Suprapubic skin (tissue), 4 donors: ENCODE data around the gene EPC1.

ENCODE experiments used
- CTCF ChIP-seq, 2 donors: fragments of 200-600 bp in 1 of 2; fragments of 450-650 bp in 1 of 2; sonication (generic) in 1 of 2; IDR thresholded peaks; one replicate each; pipeline ENCODE4 v1.5.1; 2016 to 2019; ENCODE audit warnings: antibody characterized with exemption in 2 of 2, mild to moderate bottlenecking in 1 of 2, moderate library complexity in 1 of 2
- EP300 ChIP-seq: sonication (generic); formaldehyde crosslinking; IDR thresholded peaks from one replicate; pipeline ENCODE4 v1.6.1; 2017; ENCODE audit warnings: antibody characterized with exemption
- POLR2A ChIP-seq, 2 donors: fragments of 450-650 bp; IDR thresholded peaks; one replicate each; pipeline ENCODE4 v1.6.1; 2017; ENCODE audit warnings: antibody characterized with exemption in 2 of 2, mild to moderate bottlenecking in 2 of 2, moderate library complexity in 2 of 2
- POLR2AphosphoS5 ChIP-seq, 3 donors: sonication (generic); formaldehyde crosslinking; IDR thresholded peaks; one replicate each; pipeline ENCODE4 v1.6.1; 2017; ENCODE audit warnings: antibody characterized with exemption in 3 of 3

GRCh38 chr10:32229170-32229569 lies 117.8 kb downstream of the EPC1 start:
- no peak for TF ChIP-seq EP300
- TF ChIP-seq CTCF (IDR thresholded peaks at IDR 0.05): no peak
- no peak for TF ChIP-seq POLR2A (IDR thresholded peaks at IDR 0.05)
- no peak for TF ChIP-seq POLR2AphosphoS5 (IDR thresholded peaks at IDR 0.05)
